ENCODE measurements around the gene PINLYP. TPM values are rescaled to one million over a fixed set of nuclear protein-coding genes. Genes with fewer than 3 reads are reported as not detected.

Gene PINLYP
- total and polyA plus RNA-seq, 9 of the 15 experiments (the other 6 are each of a cell fraction or from before 2014, with no cell fraction given): 1.00 to 6.7 (median 2.2) TPM

DNA sequence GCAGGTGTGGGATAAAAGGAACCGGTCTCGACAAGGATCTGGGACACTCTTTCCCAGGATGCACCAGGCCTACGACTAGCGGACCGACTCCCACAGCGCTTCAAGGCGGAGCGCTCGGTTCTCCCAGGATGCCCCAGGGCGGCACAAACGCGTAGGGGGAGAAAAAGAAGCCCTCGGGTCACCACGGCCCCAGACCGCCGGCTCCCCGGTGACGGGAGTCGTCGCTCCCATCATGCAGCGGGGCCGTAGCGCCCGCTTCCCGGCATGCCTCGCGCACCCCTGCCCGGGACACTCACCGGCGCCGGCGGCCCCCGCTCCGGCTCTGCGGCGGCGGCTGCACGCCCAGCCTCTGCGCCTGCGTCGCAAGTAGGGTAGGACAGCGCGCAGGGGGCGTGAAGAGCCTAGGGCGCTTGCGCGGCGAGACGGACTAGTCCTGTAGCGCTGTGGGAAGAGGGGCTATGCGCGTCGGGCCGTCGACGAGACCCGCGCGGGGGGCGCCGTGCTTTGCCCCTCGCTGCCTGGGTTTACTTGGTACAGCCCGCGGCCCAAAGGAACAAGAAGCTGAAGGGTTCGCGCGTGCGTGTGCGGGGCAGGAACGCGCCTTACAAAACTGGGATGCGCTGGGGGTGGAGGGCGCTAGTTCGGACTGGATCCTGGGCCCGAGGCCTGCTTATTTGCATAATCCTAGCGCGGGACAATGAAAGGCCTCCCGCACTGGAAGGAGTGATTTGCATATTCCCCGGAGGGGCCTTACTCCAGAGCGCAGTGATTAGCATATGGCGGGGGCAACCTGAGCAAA is 43.9 kb downstream of the PINLYP start, which contains the start of gene ZNF428 (continued):
- TF ChIP-seq CC2D1A (IDR thresholded peaks at IDR 0.05): no peak
- TF ChIP-seq POLR2AphosphoS5 (IDR thresholded peaks at IDR 0.05; ENCODE audit: control insufficient read depth, insufficient read depth, low read depth, low read length): peak; percentile 11
- no peak; the same call in 1 of the 2 replicates for TF ChIP-seq ZC3H4 (CRISPR knock-in tag; IDR thresholded peaks at IDR 0.05; ENCODE audit: borderline replicate concordance)
- TF ChIP-seq E2F3 (CRISPR knock-in tag; IDR thresholded peaks at IDR 0.05): no peak
- no peak for TF ChIP-seq TSC22D4 (tag; IDR thresholded peaks at IDR 0.05)
- TF ChIP-seq CSDE1 (IDR thresholded peaks at IDR 0.05): no peak
- peak; percentile 98 for TF ChIP-seq POLR2G (IDR thresholded peaks at IDR 0.05; ENCODE audit: low read depth, low read length)
- peak; percentile 49; the same call in 1 of the 2 replicates for TF ChIP-seq CGGBP1 (CRISPR knock-in tag; IDR thresholded peaks at IDR 0.05)
- no peak for TF ChIP-seq RBM25 (IDR thresholded peaks at IDR 0.05; ENCODE audit: low read depth, low read length, severe bottlenecking)
- no peak for TF ChIP-seq ZNF212 (CRISPR knock-in tag; IDR thresholded peaks at IDR 0.05)
- TF ChIP-seq SIN3B (IDR thresholded peaks at IDR 0.05; ENCODE audit: low read depth): peak; percentile 65
- 0 out of 2 replicates have a peak, but pooled peaks have one; percentile 22 for TF ChIP-seq RREB1 (CRISPR knock-in tag; IDR thresholded peaks at IDR 0.05)
- TF ChIP-seq ZBTB49 (CRISPR knock-in tag; IDR thresholded peaks at IDR 0.05; ENCODE audit: borderline replicate concordance): no peak
- no peak for TF ChIP-seq ZNF696 (CRISPR knock-in tag; conservative IDR thresholded peaks at IDR 0.05)
- no peak for TF ChIP-seq CREB1 (IDR thresholded peaks at IDR 0.05)
- TF ChIP-seq CREB1 (CRISPR knock-in tag; IDR thresholded peaks at IDR 0.05): peak; percentile 80
- TF ChIP-seq ZSCAN32 (CRISPR knock-in tag; IDR thresholded peaks at IDR 0.05): no peak
- TF ChIP-seq BRF1 (IDR thresholded peaks at IDR 0.05; ENCODE audit: borderline replicate concordance, extremely low read depth, insufficient read length): no peak
- no peak for TF ChIP-seq ETV6 (IDR thresholded peaks at IDR 0.05; ENCODE audit: borderline replicate concordance in 1 of 2, low read depth in 2 of 2, low read length in 1 of 2)
- no peak for TF ChIP-seq ETV6 (CRISPR knock-in tag; IDR thresholded peaks at IDR 0.05; ENCODE audit: borderline replicate concordance)
- peak; percentile 48; the same call in 1 of the 2 replicates for TF ChIP-seq RUNX1 (IDR thresholded peaks at IDR 0.05; ENCODE audit: low read depth)

All from K562 (cell line).